HepG2 (cell line): ENCODE results near the gene ZNF486. TPM values are rescaled to one million over a fixed set of nuclear protein-coding genes. Genes with fewer than 3 reads are reported as not detected.

Source experiments
- ATAC-seq: fragments of 200-7000 bp; cut with Tn5 transposase; 3 replicates; pipeline ENCODE4 v1.9.1; 2020; ENCODE audit warnings: mild to moderate bottlenecking, moderate library complexity
- BruUV-seq: library from RNA; stranded (reverse); fragments of 400-500 nt; replicated peaks from 2 replicates; lab custom pipeline; 2021; lab: Mats Ljungman, UMichigan
- CTCF ChIA-PET: fragments of 300-600 bp; formaldehyde crosslinking; extraction: SDS; loops from one replicate; lab custom pipeline; 2021; ENCODE audit warnings: low total read pairs, inconsistent platforms, low intra/inter-chr PET ratio; lab: Yijun Ruan, JAX
- POLR2A ChIA-PET: fragments of 350-600 bp; sonication (Branson Sonifier 250); formaldehyde crosslinking; loops from one replicate; lab custom pipeline; 2020; ENCODE audit warnings: antibody characterized with exemption, inconsistent platforms; lab: Yijun Ruan, JAX
- DNase-seq: peaks from one replicate; pipeline ENCODE4 v3.0.0-alpha.2; 2015; ENCODE audit warnings: low spot score
- FAIRE-seq: peaks from 3 replicates; lab custom pipeline; 2011; peaks lifted over from hg19 to GRCh38; lab: Jason Lieb, UNC
- H2AFZ ChIP-seq: one replicate; pipeline ENCODE4 v1.6.1; 2011; ENCODE audit warnings: low read length, inconsistent platforms
- H3K27ac ChIP-seq: fragments of 300-600 bp; 3 replicates; pipeline ENCODE4 v1.8.0; 2011; ENCODE audit warnings: mixed run types, mild to moderate bottlenecking, mixed read lengths, low read length, inconsistent platforms; ENCODE audit not compliant: insufficient read depth; ENCODE audit errors: extremely low read length
- H3K27me3 ChIP-seq, 2 experiments: fragments of 200-600 bp in 1 of 2; 2 replicates in 1 of 2; 3 replicates in 1 of 2; pipeline versions ENCODE4 v1.6.0 to v1.8.0; 2011; ENCODE audit warnings: low read length in 2 of 2, mild to moderate bottlenecking in 2 of 2, moderate library complexity in 2 of 2, inconsistent platforms in 1 of 2; ENCODE audit not compliant: insufficient read depth in 2 of 2, control insufficient read depth in 1 of 2
- H3K36me3 ChIP-seq, 2 experiments: fragments of 200-600 bp in 1 of 2; replicated peaks in 1 of 2; 2 replicates in 1 of 2; 3 replicates in 1 of 2; pipeline versions ENCODE4 v1.5.1 to v1.8.0; 2011; ENCODE audit warnings: low read length in 2 of 2, inconsistent platforms in 1 of 2; ENCODE audit not compliant: insufficient read depth in 2 of 2, control insufficient read depth in 1 of 2
- H3K4me1 ChIP-seq: 2 replicates; pipeline ENCODE4 v1.5.1; 2012; ENCODE audit warnings: low read length, inconsistent platforms; ENCODE audit not compliant: insufficient read depth
- H3K4me2 ChIP-seq: 2 replicates; pipeline ENCODE4 v1.6.0; 2011; ENCODE audit warnings: low read depth, low read length, inconsistent platforms
- H3K4me3 ChIP-seq, 3 experiments: fragments of 200-600 bp in 1 of 3; sonication (generic), shearing (Covaris generic) in 1 of 3; replicated peaks in 1 of 3; 2 replicates each; pipeline ENCODE4 v1.5.1; 2011 to 2016; ENCODE audit warnings: low read length in 3 of 3, inconsistent platforms in 2 of 3, low read depth in 2 of 3, mild to moderate bottlenecking in 2 of 3, control low read depth in 1 of 3, mixed read lengths in 1 of 3; ENCODE audit not compliant: insufficient read depth in 1 of 3
- H3K79me2 ChIP-seq: one replicate; pipeline ENCODE4 v1.6.1; 2011; ENCODE audit warnings: low read length, inconsistent platforms; ENCODE audit not compliant: insufficient read depth
- H3K9ac ChIP-seq: 2 replicates; pipeline ENCODE4 v1.6.0; 2011; ENCODE audit warnings: mild to moderate bottlenecking, low read depth, low read length, inconsistent platforms; ENCODE audit not compliant: insufficient read depth
- H3K9me3 ChIP-seq: 2 replicates; pipeline ENCODE4 v1.5.1; 2012; ENCODE audit warnings: mild to moderate bottlenecking, low read length
- H4K20me1 ChIP-seq: 2 replicates; pipeline ENCODE4 v1.6.0; 2011; ENCODE audit warnings: inconsistent platforms, mild to moderate bottlenecking, low read length, moderate library complexity; ENCODE audit not compliant: insufficient read depth
- MTA1 ChIP-seq: sonication (generic); formaldehyde crosslinking; IDR thresholded peaks from 2 replicates; pipeline ENCODE4 v1.4.0; 2020; ENCODE audit warnings: missing genetic modification reagents, mild to moderate bottlenecking, borderline replicate concordance
- RBAK ChIP-seq: sonication (generic); formaldehyde crosslinking; IDR thresholded peaks from 2 replicates; pipeline ENCODE4 v1.5.1; 2020; ENCODE audit warnings: mild to moderate bottlenecking, missing genetic modification reagents
- RFXAP ChIP-seq: sonication (generic); formaldehyde crosslinking; IDR thresholded peaks from 2 replicates; pipeline ENCODE4 v1.4.0; 2020; ENCODE audit warnings: missing genetic modification reagents, borderline replicate concordance
- TMF1 ChIP-seq: sonication (generic); formaldehyde crosslinking; IDR thresholded peaks from 2 replicates; pipeline ENCODE4 v1.8.1; 2022; ENCODE audit warnings: low read depth, missing genetic modification reagents
- ZNF567 ChIP-seq: sonication (generic); formaldehyde crosslinking; IDR thresholded peaks from 2 replicates; pipeline ENCODE4 v1.8.1; 2023; ENCODE audit warnings: mild to moderate bottlenecking, missing genetic modification reagents, borderline replicate concordance
- ZNF605 ChIP-seq: sonication (generic); formaldehyde crosslinking; IDR thresholded peaks from 2 replicates; pipeline ENCODE4 v1.8.0; 2022; ENCODE audit warnings: mild to moderate bottlenecking, missing genetic modification reagents
- ZNF724P ChIP-seq: sonication (generic); formaldehyde crosslinking; IDR thresholded peaks from 2 replicates; pipeline ENCODE4 v1.8.0; 2022; ENCODE audit warnings: missing genetic modification reagents, borderline replicate concordance
- WGBS: methylation state at CpG from one replicate; pipeline ENCODE4 v1.1.6; 2017; ENCODE audit warnings: low lambda C conversion rate; 5-methylcytosine and 5-hydroxymethylcytosine counted together
- in situ Hi-C: cut with HindIII; loops from 2 replicates; pipeline ENCODE4 v1.10.0; 2017; ENCODE audit warnings: low pct_unique_long_range_greater_than_20kb; ENCODE audit not compliant: extremely low pct_ligation_motif_present
- intact Hi-C: fragments of 100-400 bp; cut with micrococcal nuclease; formaldehyde crosslinking; loops from one replicate; pipeline ENCODE4 v1.10.0; 2022; ENCODE audit not compliant: unreplicated experiment
- polyA plus RNA-seq, 8 experiments: library from polyadenylated mRNA; depleted of rRNA in 3 of 8; stranded (reverse) in 7 of 8; unstranded in 1 of 8; fragments of >200 nt; fragmentation: Illumina TruSeq in 4 of 8; extraction: Trizol in 4 of 8; gene quantifications; 2 replicates each; pipeline versions ENCODE4 v1.2.1 to v1.2.3, GENCODE V29; 2011 to 2016; ENCODE audit warnings: low read depth in 4 of 8, missing spikeins in 1 of 8, mixed read lengths in 1 of 8; ENCODE audit not compliant: insufficient read depth in 1 of 8
- total RNA-seq, 5 experiments: library from RNA; depleted of rRNA; stranded (reverse); fragments of >200 nt; fragmentation: Illumina TruSeq; extraction: Trizol; gene quantifications; 2 replicates each; pipeline ENCODE4 v1.2.3, GENCODE V29; 2016; ENCODE audit warnings: low read depth in 1 of 5
- TF ChIP-seq, protein P1 (sequence below): sonication (generic); formaldehyde crosslinking; IDR thresholded peaks from 2 replicates; pipeline ENCODE4 v1.4.0; 2020; ENCODE audit warnings: missing genetic modification reagents
- TF ChIP-seq, protein P2 (sequence below): sonication (generic); formaldehyde crosslinking; IDR thresholded peaks from 2 replicates; pipeline ENCODE4 v1.4.0; 2020; ENCODE audit warnings: mild to moderate bottlenecking, missing genetic modification reagents
- TF ChIP-seq, protein P3 (sequence below): sonication (generic); formaldehyde crosslinking; IDR thresholded peaks from 2 replicates; pipeline ENCODE4 v1.4.0; 2020; ENCODE audit warnings: low read depth, mild to moderate bottlenecking, missing genetic modification reagents
- TF ChIP-seq, protein P4 (sequence below): sonication (generic); formaldehyde crosslinking; IDR thresholded peaks from 2 replicates; pipeline ENCODE4 v1.4.0; 2020; ENCODE audit warnings: mild to moderate bottlenecking, missing genetic modification reagents

Gene ZNF486
- total and polyA plus RNA-seq, 2 of the 13 experiments (the other 11 are each of a cell fraction or from before 2014, with no cell fraction given), result 0.70 to 2.1 TPM

DNA sequence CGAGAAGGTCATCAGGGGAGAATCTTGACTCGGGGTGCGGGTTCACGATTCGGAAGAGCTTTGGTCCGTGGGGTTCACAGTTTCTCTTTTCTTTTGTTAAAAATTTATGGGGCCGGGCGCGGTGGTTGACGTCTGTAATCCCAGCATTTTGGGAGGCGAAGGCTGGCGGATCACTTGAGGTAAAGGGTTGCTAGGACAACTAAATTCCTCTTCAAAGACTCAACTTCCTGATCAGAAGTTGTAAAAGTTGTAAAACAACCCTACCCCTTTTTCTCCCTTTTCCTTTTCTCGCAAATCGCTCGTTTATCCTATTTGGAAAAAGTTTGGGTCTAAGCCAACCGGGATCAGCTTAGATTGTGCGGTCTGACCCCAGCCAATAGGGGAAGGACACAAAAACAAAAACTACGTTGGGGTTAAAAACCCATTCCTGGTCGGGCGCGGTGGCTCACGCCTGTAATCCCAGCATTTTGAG lies 673 bp downstream of the ZNF486 start (continued):
- TF ChIP-seq, protein P1, sequence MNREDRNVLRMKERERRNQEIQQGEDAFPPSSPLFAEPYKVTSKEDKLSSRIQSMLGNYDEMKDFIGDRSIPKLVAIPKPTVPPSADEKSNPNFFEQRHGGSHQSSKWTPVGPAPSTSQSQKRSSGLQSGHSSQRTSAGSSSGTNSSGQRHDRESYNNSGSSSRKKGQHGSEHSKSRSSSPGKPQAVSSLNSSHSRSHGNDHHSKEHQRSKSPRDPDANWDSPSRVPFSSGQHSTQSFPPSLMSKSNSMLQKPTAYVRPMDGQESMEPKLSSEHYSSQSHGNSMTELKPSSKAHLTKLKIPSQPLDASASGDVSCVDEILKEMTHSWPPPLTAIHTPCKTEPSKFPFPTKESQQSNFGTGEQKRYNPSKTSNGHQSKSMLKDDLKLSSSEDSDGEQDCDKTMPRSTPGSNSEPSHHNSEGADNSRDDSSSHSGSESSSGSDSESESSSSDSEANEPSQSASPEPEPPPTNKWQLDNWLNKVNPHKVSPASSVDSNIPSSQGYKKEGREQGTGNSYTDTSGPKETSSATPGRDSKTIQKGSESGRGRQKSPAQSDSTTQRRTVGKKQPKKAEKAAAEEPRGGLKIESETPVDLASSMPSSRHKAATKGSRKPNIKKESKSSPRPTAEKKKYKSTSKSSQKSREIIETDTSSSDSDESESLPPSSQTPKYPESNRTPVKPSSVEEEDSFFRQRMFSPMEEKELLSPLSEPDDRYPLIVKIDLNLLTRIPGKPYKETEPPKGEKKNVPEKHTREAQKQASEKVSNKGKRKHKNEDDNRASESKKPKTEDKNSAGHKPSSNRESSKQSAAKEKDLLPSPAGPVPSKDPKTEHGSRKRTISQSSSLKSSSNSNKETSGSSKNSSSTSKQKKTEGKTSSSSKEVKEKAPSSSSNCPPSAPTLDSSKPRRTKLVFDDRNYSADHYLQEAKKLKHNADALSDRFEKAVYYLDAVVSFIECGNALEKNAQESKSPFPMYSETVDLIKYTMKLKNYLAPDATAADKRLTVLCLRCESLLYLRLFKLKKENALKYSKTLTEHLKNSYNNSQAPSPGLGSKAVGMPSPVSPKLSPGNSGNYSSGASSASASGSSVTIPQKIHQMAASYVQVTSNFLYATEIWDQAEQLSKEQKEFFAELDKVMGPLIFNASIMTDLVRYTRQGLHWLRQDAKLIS, result no peak
- TF ChIP-seq ZNF724P (CRISPR knock-in tag) (no peak), MTA1 (CRISPR knock-in tag) (no peak)

DNA sequence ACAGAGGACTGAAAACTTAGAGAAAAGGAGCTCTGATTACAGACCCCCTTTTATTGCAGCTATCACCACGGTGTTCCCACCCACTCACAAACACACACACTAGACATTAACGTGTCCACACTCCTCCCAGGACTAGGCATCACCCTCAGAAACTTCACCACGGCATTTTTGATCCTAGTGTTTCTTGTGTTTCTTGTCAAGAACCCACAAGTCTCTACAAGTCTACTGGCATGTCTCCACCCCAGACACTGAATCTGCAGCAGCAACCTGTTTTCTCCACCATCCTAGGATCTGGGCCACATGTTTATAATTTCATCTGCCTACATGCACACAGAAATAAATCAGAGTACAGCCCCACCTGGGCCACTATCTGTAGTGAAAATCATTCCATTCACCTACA lies 4.3 kb downstream of the ZNF486 start:
- Histone ChIP-seq H3K4me1 (no peaks in the 10 kb centered on the region), H3K4me3 (no peak overlapping the region), H3K4me2 (no peak overlapping the region), H2AFZ (no peak overlapping the region), H3K27ac (no peak overlapping the region), H4K20me1 (no peaks in the 10 kb centered on the region), H3K9ac (no peak overlapping the region), H3K36me3 (no peaks in the 10 kb centered on the region), H3K9me3 (peaks cover 59% of the 10 kb centered on the region), H3K27me3 (no peaks in the 10 kb centered on the region), H3K79me2 (no peaks in the 10 kb centered on the region)
- ATAC-seq (no peak), FAIRE-seq (no peak), DNase-seq (no peak)
- ChIA-PET CTCF (no interaction called here), POLR2A (no interaction called here)
- 35% methylated on average over 3 of the region's 3 CpGs for WGBS
- in situ Hi-C loops (no loop called here), intact Hi-C loops (no loop called here)
- BruUV-seq, result no TSS peak
- TF ChIP-seq RFXAP (CRISPR knock-in tag) (no peak), RBAK (CRISPR knock-in tag) (no peak), ZNF605 (CRISPR knock-in tag) (no peak), TMF1 (CRISPR knock-in tag) (no peak), ZNF567 (no peak)
- TF ChIP-seq, protein P2, sequence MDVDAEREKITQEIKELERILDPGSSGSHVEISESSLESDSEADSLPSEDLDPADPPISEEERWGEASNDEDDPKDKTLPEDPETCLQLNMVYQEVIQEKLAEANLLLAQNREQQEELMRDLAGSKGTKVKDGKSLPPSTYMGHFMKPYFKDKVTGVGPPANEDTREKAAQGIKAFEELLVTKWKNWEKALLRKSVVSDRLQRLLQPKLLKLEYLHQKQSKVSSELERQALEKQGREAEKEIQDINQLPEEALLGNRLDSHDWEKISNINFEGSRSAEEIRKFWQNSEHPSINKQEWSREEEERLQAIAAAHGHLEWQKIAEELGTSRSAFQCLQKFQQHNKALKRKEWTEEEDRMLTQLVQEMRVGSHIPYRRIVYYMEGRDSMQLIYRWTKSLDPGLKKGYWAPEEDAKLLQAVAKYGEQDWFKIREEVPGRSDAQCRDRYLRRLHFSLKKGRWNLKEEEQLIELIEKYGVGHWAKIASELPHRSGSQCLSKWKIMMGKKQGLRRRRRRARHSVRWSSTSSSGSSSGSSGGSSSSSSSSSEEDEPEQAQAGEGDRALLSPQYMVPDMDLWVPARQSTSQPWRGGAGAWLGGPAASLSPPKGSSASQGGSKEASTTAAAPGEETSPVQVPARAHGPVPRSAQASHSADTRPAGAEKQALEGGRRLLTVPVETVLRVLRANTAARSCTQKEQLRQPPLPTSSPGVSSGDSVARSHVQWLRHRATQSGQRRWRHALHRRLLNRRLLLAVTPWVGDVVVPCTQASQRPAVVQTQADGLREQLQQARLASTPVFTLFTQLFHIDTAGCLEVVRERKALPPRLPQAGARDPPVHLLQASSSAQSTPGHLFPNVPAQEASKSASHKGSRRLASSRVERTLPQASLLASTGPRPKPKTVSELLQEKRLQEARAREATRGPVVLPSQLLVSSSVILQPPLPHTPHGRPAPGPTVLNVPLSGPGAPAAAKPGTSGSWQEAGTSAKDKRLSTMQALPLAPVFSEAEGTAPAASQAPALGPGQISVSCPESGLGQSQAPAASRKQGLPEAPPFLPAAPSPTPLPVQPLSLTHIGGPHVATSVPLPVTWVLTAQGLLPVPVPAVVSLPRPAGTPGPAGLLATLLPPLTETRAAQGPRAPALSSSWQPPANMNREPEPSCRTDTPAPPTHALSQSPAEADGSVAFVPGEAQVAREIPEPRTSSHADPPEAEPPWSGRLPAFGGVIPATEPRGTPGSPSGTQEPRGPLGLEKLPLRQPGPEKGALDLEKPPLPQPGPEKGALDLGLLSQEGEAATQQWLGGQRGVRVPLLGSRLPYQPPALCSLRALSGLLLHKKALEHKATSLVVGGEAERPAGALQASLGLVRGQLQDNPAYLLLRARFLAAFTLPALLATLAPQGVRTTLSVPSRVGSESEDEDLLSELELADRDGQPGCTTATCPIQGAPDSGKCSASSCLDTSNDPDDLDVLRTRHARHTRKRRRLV, result no peak
- TF ChIP-seq, protein P3, sequence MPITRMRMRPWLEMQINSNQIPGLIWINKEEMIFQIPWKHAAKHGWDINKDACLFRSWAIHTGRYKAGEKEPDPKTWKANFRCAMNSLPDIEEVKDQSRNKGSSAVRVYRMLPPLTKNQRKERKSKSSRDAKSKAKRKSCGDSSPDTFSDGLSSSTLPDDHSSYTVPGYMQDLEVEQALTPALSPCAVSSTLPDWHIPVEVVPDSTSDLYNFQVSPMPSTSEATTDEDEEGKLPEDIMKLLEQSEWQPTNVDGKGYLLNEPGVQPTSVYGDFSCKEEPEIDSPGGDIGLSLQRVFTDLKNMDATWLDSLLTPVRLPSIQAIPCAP (CRISPR knock-in tag), result no peak
- TF ChIP-seq, protein P4, sequence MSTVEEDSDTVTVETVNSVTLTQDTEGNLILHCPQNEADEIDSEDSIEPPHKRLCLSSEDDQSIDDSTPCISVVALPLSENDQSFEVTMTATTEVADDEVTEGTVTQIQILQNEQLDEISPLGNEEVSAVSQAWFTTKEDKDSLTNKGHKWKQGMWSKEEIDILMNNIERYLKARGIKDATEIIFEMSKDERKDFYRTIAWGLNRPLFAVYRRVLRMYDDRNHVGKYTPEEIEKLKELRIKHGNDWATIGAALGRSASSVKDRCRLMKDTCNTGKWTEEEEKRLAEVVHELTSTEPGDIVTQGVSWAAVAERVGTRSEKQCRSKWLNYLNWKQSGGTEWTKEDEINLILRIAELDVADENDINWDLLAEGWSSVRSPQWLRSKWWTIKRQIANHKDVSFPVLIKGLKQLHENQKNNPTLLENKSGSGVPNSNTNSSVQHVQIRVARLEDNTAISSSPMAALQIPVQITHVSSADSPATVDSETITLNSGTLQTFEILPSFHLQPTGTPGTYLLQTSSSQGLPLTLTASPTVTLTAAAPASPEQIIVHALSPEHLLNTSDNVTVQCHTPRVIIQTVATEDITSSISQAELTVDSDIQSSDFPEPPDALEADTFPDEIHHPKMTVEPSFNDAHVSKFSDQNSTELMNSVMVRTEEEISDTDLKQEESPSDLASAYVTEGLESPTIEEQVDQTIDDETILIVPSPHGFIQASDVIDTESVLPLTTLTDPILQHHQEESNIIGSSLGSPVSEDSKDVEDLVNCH (CRISPR knock-in tag), result no peak
